Breast epithelium (tissue), 4 donors: Measurements from ENCODE around the gene PFKL. TPM values are rescaled to one million over a fixed set of nuclear protein-coding genes. Genes with fewer than 3 reads are reported as not detected.

Experiments used
- DNase-seq, 2 donors: peaks; one replicate each; pipeline ENCODE4 v3.0.0-alpha.2; 2019; ENCODE audit warnings: low spot score in 2 of 2
- H3K27ac ChIP-seq, 2 donors: fragments of 200-600 bp; sonication (generic) in 1 of 2; one replicate each; pipeline ENCODE4 v1.5.1; 2016 to 2019; ENCODE audit warnings: mild to moderate bottlenecking in 1 of 2
- H3K27me3 ChIP-seq, 2 donors: fragments of 200-600 bp; sonication (generic) in 1 of 2; one replicate each; pipeline versions ENCODE4 v1.5.1 to v1.6.0; 2017 to 2019; ENCODE audit warnings: control low read depth in 1 of 2, mild to moderate bottlenecking in 1 of 2
- H3K36me3 ChIP-seq: fragments of 200-600 bp; one replicate; pipeline ENCODE4 v1.5.1; 2019
- H3K4me1 ChIP-seq, 2 donors: fragments of 200-600 bp; sonication (generic); one replicate each; pipeline ENCODE4 v1.5.1; 2016 to 2019; ENCODE audit warnings: control low read depth in 1 of 2
- H3K4me3 ChIP-seq, 3 donors: fragments of 200-600 bp; sonication (generic); 1 replicate in 2 of 3; 2 replicates in 1 of 3; pipeline ENCODE4 v1.5.1; 2016 to 2019; ENCODE audit warnings: mild to moderate bottlenecking in 3 of 3, moderate library complexity in 2 of 3
- H3K9me3 ChIP-seq, 2 donors: fragments of 200-600 bp; sonication (generic) in 1 of 2; one replicate each; pipeline ENCODE4 v1.5.1; 2016 to 2019; ENCODE audit warnings: control low read depth in 1 of 2
- CTCF ChIP-seq, 3 donors: fragments of 450-650 bp; IDR thresholded peaks; one replicate each; pipeline ENCODE4 v1.5.1; 2016 to 2017; ENCODE audit warnings: antibody characterized with exemption in 3 of 3, mild to moderate bottlenecking in 3 of 3, moderate library complexity in 3 of 3
- POLR2A ChIP-seq: fragments of 450-650 bp; IDR thresholded peaks from one replicate; pipeline ENCODE4 v1.6.1; 2016; ENCODE audit warnings: antibody characterized with exemption, mild to moderate bottlenecking, moderate library complexity
- POLR2AphosphoS5 ChIP-seq, 3 donors: sonication (generic); formaldehyde crosslinking; IDR thresholded peaks; one replicate each; pipeline ENCODE4 v1.6.1; 2017; ENCODE audit warnings: antibody characterized with exemption in 3 of 3
- intact Hi-C: fragments of 100-400 bp; cut with DNase I; formaldehyde crosslinking; loops from one replicate; pipeline ENCODE4 v1.15.1; 2023; ENCODE audit warnings: low total_unique reads
- total RNA-seq, 3 donors: library from RNA; depleted of rRNA; stranded (reverse); fragments of >200 nt; gene quantifications; one replicate each; pipeline ENCODE4 v1.1.0, GENCODE V29; 2016

PFKL gene
- total RNA-seq, 3 donors from 2014 or later = 80.9 to 101 (median 97.9) TPM

- intact Hi-C loops = no loop called here
- H3K9me3 ChIP-seq = peaks cover 13 to 17% of the 10 kb centered on the region in 2 donors
- no peak overlapping the region for H3K4me3 ChIP-seq
- TF ChIP-seq POLR2AphosphoS5 (IDR thresholded peaks at IDR 0.05) = no peak
- TF ChIP-seq POLR2A = no peak
- TF ChIP-seq CTCF (IDR thresholded peaks at IDR 0.05) = no peak
- H3K4me1 ChIP-seq = no peaks in the 10 kb centered on the region
- H3K27me3 ChIP-seq = peaks cover 0 to 22% of the 10 kb centered on the region in 2 donors
- H3K27ac ChIP-seq = no peak overlapping the region
- H3K36me3 ChIP-seq = no peaks in the 10 kb centered on the region
- DNase-seq = no peak
These were observed 66.8 kb downstream of the PFKL start for GRCh38 chr21:44366586-44367211.

- no peaks in the 10 kb centered on the region for H3K36me3 ChIP-seq
- intact Hi-C loops = no loop called here
- DNase-seq = peak in 1 of 2 donors; percentile 49
These were observed 69.0 kb downstream of the PFKL start for GRCh38 chr21:44368711-44369446.

GRCh38 chr21:44370027-44370735 lies 70.3 kb downstream of the PFKL start:
- Histone ChIP-seq H3K4me3 (peak overlapping the region in 2 of 3 donors; percentile 15 to 54), H3K36me3 (no peaks in the 10 kb centered on the region), H3K9me3 (peaks cover 0 to 7% of the 10 kb centered on the region in 2 donors), H3K27me3 (peaks cover 0 to 34% of the 10 kb centered on the region in 2 donors), H3K27ac (no peak overlapping the region), H3K4me1 (no peaks in the 10 kb centered on the region)
- intact Hi-C loops = no loop called here
- DNase-seq = peak in 1 of 2 donors; percentile 49
- no peak for TF ChIP-seq POLR2A
- no peak for TF ChIP-seq CTCF (IDR thresholded peaks at IDR 0.05)
- TF ChIP-seq POLR2AphosphoS5 (IDR thresholded peaks at IDR 0.05) = no peak

More at GRCh38 chr21:44368711-44369446, 69.0 kb downstream of the PFKL start:
- H3K4me3 ChIP-seq = peak overlapping the region in 1 of 3 donors; percentile 39
- H3K4me1 ChIP-seq = no peaks in the 10 kb centered on the region
- no peak overlapping the region for H3K27ac ChIP-seq
- H3K27me3 ChIP-seq = peaks cover 0 to 35% of the 10 kb centered on the region in 2 donors
- TF ChIP-seq POLR2AphosphoS5 (IDR thresholded peaks at IDR 0.05) (no peak), POLR2A (no peak), CTCF (IDR thresholded peaks at IDR 0.05) (no peak)
- peaks cover 2 to 6% of the 10 kb centered on the region in 2 donors for H3K9me3 ChIP-seq

GRCh38 chr21:44370786-44371410 lies 71.0 kb downstream of the PFKL start:
- intact Hi-C loops = no loop called here

More at GRCh38 chr21:44370786-44371410, 71.0 kb downstream of the PFKL start:
- no peak for TF ChIP-seq CTCF (IDR thresholded peaks at IDR 0.05)
- TF ChIP-seq POLR2A = no peak
- H3K27ac ChIP-seq = no peak overlapping the region
- H3K27me3 ChIP-seq = peaks cover 0 to 41% of the 10 kb centered on the region in 2 donors
- H3K4me3 ChIP-seq = peak overlapping the region in 1 of 3 donors; percentile 8
- H3K36me3 ChIP-seq = no peaks in the 10 kb centered on the region
- H3K9me3 ChIP-seq = peaks cover 0 to 7% of the 10 kb centered on the region in 2 donors
- no peaks in the 10 kb centered on the region for H3K4me1 ChIP-seq
- no peak for DNase-seq
